ENCODE results near the gene MSL1.

MSL1 gene

DNA sequence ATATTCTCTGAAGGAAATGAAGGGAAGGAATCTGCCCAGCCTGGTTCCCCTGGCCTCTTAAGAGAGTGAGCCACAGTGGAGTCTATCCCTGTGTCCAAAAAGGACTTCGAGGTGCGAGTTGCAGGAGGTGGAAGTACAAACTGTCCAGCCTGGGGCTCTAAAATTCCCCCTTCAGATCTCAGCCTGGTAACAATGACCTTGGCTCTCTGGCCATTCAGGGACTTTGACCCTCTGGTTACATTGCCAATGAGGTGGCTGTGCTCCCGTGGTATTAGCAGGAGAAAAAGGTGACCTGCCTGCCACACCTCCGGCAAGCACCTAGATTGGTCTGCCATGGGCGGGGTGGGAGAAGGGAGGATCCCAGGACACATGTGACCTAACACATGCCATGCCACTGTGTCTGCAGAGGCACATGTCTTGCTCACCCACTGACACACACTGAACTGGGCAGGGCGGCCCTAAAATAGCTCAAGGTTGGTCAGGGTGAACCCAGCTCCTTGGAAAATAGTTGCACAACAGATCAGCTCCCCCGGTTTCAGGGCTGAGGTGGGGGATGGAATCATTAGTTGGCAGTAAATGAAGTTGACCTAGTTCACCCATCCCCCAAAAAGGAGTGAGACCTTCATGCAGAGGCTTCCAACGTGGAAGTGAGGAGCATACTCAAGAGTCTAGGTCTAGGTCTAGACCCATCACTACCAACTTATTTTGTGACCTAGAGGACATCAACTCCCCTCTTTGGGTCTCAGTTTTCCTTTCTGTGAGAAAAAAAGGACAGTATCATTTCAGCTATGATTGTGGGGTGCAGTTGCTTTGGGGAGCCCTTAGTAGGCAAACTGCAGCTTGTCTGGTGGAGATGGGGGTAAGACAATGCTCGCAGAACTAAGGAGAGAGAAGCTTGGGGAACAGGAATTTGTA, 23.6 kb upstream of the MSL1 start:
- H3K4me3 ChIP-seq, result peak overlapping the region; percentile 83
- TF ChIP-seq, protein P1, sequence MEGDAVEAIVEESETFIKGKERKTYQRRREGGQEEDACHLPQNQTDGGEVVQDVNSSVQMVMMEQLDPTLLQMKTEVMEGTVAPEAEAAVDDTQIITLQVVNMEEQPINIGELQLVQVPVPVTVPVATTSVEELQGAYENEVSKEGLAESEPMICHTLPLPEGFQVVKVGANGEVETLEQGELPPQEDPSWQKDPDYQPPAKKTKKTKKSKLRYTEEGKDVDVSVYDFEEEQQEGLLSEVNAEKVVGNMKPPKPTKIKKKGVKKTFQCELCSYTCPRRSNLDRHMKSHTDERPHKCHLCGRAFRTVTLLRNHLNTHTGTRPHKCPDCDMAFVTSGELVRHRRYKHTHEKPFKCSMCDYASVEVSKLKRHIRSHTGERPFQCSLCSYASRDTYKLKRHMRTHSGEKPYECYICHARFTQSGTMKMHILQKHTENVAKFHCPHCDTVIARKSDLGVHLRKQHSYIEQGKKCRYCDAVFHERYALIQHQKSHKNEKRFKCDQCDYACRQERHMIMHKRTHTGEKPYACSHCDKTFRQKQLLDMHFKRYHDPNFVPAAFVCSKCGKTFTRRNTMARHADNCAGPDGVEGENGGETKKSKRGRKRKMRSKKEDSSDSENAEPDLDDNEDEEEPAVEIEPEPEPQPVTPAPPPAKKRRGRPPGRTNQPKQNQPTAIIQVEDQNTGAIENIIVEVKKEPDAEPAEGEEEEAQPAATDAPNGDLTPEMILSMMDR (IDR thresholded peaks at IDR 0.05), result no peak
- H3K27ac ChIP-seq, result peak overlapping the region; percentile 89 to 96
- DNase-seq (ENCODE audit: low spot score), result peak; percentile 95

DNA sequence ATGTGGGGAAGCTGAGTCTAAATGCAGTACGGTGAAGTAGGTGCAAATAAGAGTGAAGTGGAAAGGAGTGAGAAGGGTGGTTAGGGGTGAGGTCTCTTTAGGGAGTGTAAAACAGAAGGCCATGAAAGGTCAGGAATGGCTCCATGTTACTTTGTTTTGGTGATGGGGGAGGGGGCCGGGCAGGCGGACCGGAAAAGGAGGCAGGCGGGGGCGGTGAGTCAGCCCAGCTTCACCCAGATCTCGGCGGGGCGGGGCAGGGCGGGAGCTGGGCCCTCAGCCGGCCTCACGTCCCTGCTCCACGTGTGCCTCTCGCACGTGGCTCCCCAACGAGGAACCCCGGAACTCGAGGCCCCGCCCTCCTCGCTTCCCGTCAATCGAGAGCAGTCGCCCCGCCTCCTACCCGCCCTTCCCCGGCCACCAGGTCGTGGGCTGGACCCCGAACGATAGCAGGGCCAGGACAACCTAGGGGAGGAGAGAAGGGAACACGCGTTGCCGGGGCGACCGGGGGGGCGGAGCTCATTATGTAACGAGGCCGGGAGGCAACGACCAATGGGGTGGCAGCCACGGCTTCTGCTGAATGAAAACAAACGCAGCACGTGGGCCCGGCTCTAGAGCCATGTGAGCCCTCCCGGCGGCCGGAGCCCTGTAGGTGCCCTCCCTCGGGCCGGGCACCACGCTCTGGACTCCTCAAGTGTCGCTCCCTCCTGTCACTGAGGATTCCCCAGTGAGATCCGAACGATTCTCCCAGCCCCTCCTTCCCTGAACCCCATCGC, 22.7 kb upstream of the MSL1 start:
- TF ChIP-seq, protein P1 (IDR thresholded peaks at IDR 0.05), result no peak
- Histone ChIP-seq H3K27ac (peak overlapping the region; percentile 89 to 96), H3K4me3 (peak overlapping the region; percentile 83)
- peak; percentile 100 for DNase-seq (ENCODE audit: low spot score)

- Histone ChIP-seq H3K27ac (peak overlapping the region; percentile 89 to 96), H3K4me3 (peak overlapping the region; percentile 83)
- TF ChIP-seq, protein P1 (IDR thresholded peaks at IDR 0.05), result no peak
- DNase-seq (ENCODE audit: low spot score), result no peak
These were observed 22.0 kb upstream of the MSL1 start for GRCh38 chr17:40099619-40100418.

DNA sequence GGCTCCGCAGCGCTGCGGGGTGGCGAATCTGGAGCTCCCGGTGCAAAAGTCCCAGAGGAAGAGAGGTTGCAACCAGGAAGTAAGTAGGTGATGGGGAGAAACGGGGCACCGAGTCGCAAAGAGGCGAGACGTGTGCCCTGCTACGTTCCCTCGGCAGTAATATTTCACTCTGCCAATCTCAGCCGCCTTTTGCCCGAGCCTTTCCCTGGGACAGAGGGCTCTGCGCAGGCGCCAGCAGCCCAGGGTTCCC, 21.4 kb upstream of the MSL1 start, which contains the start of gene NR1D1:
Gene NR1D1, minus strand, starts transcription at position 171 of the 250 bp plus-strand sequence. CDS start 495 bp downstream, outside the sequence.
- Histone ChIP-seq H3K27ac (peak within 1 kb of the TSS; percentile 89 to 96), H3K4me3 (peak within 1 kb of the TSS; percentile 83)
- TF ChIP-seq, protein P1 (IDR thresholded peaks at IDR 0.05), result no peak
- no peak for DNase-seq (ENCODE audit: low spot score)

DNA sequence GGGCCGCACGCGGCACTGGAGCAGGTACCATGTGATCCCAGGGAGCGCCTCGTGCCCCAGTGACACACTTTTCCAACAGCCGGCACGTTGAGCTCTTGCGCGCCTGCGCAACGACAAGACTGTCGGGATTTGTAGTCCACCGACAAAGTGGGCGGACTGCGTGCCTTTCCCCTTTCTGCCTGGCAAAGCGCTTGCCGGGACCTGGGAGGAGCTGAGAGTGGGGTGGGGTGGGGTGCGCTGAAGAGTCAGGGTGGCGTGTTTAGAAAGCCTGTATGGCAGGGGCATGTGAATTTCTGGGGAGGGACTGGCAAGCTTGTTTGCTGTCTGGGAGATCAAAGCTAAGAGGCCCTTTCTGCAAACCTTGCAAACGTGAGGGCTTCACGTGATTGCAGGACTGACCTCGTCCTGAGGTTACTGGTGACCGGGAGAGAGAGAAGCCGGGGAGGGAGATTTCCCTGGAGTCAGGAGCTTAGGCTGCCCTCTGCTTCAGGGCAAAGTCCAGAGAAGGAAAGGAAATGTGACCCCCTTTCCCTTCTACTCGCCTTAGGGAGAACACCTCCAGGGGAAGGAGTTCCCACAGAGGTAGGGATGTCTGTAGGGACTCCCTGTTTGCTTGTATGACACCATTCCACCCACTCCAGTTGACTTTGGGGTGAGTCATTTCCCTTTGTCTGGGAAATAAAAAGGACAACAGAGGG, 21.0 kb upstream of the MSL1 start:
- H3K4me3 ChIP-seq, result peak overlapping the region; percentile 83
- peak; percentile 100 for DNase-seq (ENCODE audit: low spot score)
- H3K27ac ChIP-seq, result peak overlapping the region; percentile 89 to 96
- TF ChIP-seq, protein P1 (IDR thresholded peaks at IDR 0.05), result no peak
